Vagina (tissue), 2 donors: ENCODE data around the gene OSTN. TPM values are rescaled to one million over a fixed set of nuclear protein-coding genes. Genes with fewer than 3 reads are reported as not detected.

Experiments
- DNase-seq, 2 donors: peaks; one replicate each; pipeline ENCODE4 v3.0.0-alpha.2; 2017; ENCODE audit errors: extremely low spot score in 2 of 2
- H3K27ac ChIP-seq: fragments of 200-600 bp; sonication (generic); one replicate; pipeline ENCODE4 v1.5.1; 2019
- H3K27me3 ChIP-seq: fragments of 200-600 bp; sonication (generic); one replicate; pipeline ENCODE4 v1.5.1; 2019
- H3K36me3 ChIP-seq, 2 donors: fragments of 200-600 bp; sonication (generic); one replicate each; pipeline ENCODE4 v1.5.1; 2017 to 2019
- H3K4me1 ChIP-seq: fragments of 200-600 bp; sonication (generic); one replicate; pipeline ENCODE4 v1.5.1; 2019
- H3K4me3 ChIP-seq, 2 donors: fragments of 200-600 bp; sonication (generic); 1 replicate in 1 of 2; 2 replicates in 1 of 2; pipeline ENCODE4 v1.5.1; 2016 to 2019
- H3K9me3 ChIP-seq: fragments of 200-600 bp; sonication (generic); one replicate; pipeline ENCODE4 v1.5.1; 2019
- POLR2A ChIP-seq, 2 donors: fragments of 450-650 bp; IDR thresholded peaks; one replicate each; pipeline ENCODE4 v1.6.1; 2017; ENCODE audit warnings: antibody characterized with exemption in 2 of 2, mild to moderate bottlenecking in 2 of 2, moderate library complexity in 2 of 2
- POLR2AphosphoS5 ChIP-seq, 2 donors: sonication (generic); formaldehyde crosslinking; IDR thresholded peaks; one replicate each; pipeline ENCODE4 v1.9.0; 2017; ENCODE audit warnings: antibody characterized with exemption in 2 of 2, mild to moderate bottlenecking in 2 of 2, low read depth in 1 of 2; ENCODE audit not compliant: insufficient read depth in 1 of 2
- intact Hi-C: fragments of 100-400 bp; cut with DNase I; formaldehyde crosslinking; loops from one replicate; pipeline ENCODE4 v1.15.1; 2023
- total RNA-seq: library from RNA; depleted of rRNA; stranded (reverse); fragments of >200 nt; gene quantifications from one replicate; pipeline ENCODE4 v1.2.3, GENCODE V29; 2016
- TF ChIP-seq, protein P1 (sequence below), 3 experiments: fragments of 450-650 bp in 2 of 3; fragments of 200-600 bp in 1 of 3; sonication (generic) in 1 of 3; IDR thresholded peaks; one replicate each; pipeline ENCODE4 v1.5.1; 2017 to 2019; ENCODE audit warnings: antibody characterized with exemption in 3 of 3, mild to moderate bottlenecking in 2 of 3, moderate library complexity in 2 of 3

OSTN gene
- total RNA-seq, 1 donor from 2014 or later: not detected

DNA sequence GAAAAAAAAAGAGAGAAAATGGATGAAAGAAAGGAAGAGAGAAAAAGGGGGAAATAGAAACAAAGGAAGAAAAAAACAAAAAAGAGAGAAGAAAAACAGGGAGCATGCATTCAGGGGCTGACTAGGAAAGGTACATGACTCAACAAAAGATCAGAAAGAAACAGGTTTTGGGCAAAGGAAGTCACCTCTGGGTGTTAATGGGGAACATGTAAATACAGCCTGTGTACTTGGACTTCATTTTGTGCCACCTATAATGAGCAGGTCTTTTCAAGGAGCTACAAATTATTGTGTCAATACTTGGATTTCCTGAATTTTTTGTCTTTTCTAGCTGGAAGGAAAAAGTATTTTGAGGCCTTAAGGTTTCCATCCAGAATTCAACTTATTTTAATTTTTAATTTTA lies 76.7 kb downstream of the OSTN start:
- TF ChIP-seq POLR2A (IDR thresholded peaks at IDR 0.05) (no peak), POLR2AphosphoS5 (IDR thresholded peaks at IDR 0.05; ENCODE audit: insufficient read depth in 1 of 2, low read depth in 1 of 2) (no peak)
- TF ChIP-seq, protein P1, sequence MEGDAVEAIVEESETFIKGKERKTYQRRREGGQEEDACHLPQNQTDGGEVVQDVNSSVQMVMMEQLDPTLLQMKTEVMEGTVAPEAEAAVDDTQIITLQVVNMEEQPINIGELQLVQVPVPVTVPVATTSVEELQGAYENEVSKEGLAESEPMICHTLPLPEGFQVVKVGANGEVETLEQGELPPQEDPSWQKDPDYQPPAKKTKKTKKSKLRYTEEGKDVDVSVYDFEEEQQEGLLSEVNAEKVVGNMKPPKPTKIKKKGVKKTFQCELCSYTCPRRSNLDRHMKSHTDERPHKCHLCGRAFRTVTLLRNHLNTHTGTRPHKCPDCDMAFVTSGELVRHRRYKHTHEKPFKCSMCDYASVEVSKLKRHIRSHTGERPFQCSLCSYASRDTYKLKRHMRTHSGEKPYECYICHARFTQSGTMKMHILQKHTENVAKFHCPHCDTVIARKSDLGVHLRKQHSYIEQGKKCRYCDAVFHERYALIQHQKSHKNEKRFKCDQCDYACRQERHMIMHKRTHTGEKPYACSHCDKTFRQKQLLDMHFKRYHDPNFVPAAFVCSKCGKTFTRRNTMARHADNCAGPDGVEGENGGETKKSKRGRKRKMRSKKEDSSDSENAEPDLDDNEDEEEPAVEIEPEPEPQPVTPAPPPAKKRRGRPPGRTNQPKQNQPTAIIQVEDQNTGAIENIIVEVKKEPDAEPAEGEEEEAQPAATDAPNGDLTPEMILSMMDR (IDR thresholded peaks at IDR 0.05): no peak
- Histone ChIP-seq H3K27me3 (no peaks in the 10 kb centered on the region), H3K36me3 (no peaks in the 10 kb centered on the region), H3K4me3 (no peak overlapping the region), H3K9me3 (no peaks in the 10 kb centered on the region), H3K27ac (no peak overlapping the region), H3K4me1 (peaks cover 2% of the 10 kb centered on the region)
- DNase-seq: no peak
- intact Hi-C loops: no loop called here

DNA sequence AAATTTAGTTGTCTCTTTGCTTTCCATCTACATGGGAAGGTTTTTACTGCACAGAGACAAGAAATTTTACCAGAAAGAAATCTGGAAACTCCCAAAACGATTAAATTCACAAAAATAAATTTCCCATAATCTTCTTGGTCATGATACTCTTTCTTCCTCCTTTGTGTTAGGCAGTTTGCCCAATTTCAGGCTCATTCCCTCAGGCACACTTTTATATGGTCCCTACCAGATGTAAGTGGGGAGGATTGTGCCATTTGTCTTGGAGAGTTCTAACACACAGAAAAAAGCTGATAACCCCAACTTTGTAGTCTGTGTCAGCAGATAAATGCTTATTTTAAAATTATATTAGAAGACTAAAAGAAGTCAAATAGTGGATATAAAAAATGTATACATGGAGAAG lies 81.1 kb downstream of the OSTN start:
- Histone ChIP-seq H3K9me3 (no peaks in the 10 kb centered on the region), H3K4me3 (no peak overlapping the region), H3K36me3 (no peaks in the 10 kb centered on the region), H3K27me3 (no peaks in the 10 kb centered on the region), H3K27ac (no peak overlapping the region), H3K4me1 (peaks cover 13% of the 10 kb centered on the region)
- no peak for DNase-seq
- intact Hi-C loops: no loop called here
- TF ChIP-seq POLR2A (IDR thresholded peaks at IDR 0.05) (no peak), POLR2AphosphoS5 (IDR thresholded peaks at IDR 0.05; ENCODE audit: insufficient read depth in 1 of 2, low read depth in 1 of 2) (no peak)
- TF ChIP-seq, protein P1 (IDR thresholded peaks at IDR 0.05): no peak

DNA sequence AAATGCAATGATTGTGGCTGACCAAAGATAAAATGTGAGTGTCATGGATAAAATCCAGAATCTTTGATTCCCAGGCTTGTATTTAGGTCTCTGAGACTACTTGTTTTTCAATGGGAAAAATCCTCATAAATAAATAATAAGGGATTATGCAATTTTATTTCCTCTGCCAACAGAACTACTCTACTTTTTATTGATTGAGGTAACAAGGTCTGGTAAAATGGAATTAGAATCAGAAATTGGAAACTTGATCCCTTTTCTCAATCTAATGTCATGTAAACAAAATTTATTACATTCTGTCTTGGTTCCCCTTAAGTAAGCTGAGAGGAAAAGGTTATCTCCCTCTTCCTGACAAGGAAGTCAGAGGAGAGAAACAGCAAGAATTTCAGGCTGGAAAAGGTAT lies 81.8 kb downstream of the OSTN start:
- TF ChIP-seq POLR2A (IDR thresholded peaks at IDR 0.05) (no peak), POLR2AphosphoS5 (IDR thresholded peaks at IDR 0.05; ENCODE audit: insufficient read depth in 1 of 2, low read depth in 1 of 2) (no peak)
- TF ChIP-seq, protein P1 (IDR thresholded peaks at IDR 0.05): no peak
- Histone ChIP-seq H3K9me3 (no peaks in the 10 kb centered on the region), H3K4me3 (no peak overlapping the region), H3K27me3 (no peaks in the 10 kb centered on the region), H3K36me3 (no peaks in the 10 kb centered on the region), H3K27ac (no peak overlapping the region), H3K4me1 (peaks cover 13% of the 10 kb centered on the region)
- intact Hi-C loops: no loop called here
- DNase-seq: no peak

DNA sequence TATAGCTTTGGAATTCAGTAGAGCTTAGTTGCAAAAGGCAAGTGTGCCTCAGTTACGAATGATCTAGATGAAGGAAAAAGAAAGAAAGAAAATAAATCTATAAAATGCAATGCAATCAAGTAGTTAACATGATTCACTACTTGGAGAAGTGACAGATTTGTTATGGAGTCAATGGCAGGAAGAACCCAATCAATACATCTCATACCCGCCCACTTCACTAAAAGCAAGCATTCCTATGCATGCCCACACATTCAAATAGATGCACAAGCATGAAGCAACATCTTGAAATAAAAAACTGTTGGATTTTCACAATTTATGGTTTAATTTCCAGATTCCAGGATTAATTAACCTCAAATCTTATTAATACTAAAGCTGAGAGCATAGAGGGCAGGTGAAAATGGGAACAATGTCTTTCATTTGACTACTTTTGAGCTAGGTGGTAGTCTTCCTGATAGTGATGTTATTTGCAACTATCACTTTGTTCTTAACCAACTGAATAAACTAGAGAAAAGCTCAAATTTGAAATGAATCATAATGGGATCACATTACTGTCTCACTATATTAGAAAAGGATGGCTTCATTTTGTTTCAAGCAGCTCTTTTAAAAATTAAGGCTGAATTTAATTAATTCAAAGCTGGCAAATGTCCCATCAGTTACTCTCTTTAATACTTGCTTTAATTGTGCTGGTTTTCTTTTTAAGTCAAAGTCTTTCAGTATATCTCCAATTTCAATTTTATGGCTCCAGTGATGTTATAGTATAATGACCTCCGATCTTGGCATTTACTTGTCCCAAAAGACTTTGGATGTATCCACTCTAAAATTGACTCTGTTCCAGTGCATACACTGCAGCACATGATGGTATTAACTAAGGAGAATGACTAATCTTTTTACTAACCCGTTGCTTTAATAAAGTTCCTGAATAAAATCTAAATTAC lies 83.5 kb downstream of the OSTN start:
- DNase-seq: no peak
- Histone ChIP-seq H3K9me3 (no peaks in the 10 kb centered on the region), H3K27me3 (no peaks in the 10 kb centered on the region), H3K4me1 (peaks cover 13% of the 10 kb centered on the region), H3K4me3 (no peak overlapping the region), H3K36me3 (no peaks in the 10 kb centered on the region), H3K27ac (no peak overlapping the region)
- TF ChIP-seq, protein P1 (IDR thresholded peaks at IDR 0.05): no peak
- TF ChIP-seq POLR2AphosphoS5 (IDR thresholded peaks at IDR 0.05; ENCODE audit: insufficient read depth in 1 of 2, low read depth in 1 of 2) (no peak), POLR2A (IDR thresholded peaks at IDR 0.05) (no peak)
- intact Hi-C loops: loop anchor here (1.0 kb wide), 1 partner anchor 18 kb away; no protein-coding TSS in a partner anchor

DNA sequence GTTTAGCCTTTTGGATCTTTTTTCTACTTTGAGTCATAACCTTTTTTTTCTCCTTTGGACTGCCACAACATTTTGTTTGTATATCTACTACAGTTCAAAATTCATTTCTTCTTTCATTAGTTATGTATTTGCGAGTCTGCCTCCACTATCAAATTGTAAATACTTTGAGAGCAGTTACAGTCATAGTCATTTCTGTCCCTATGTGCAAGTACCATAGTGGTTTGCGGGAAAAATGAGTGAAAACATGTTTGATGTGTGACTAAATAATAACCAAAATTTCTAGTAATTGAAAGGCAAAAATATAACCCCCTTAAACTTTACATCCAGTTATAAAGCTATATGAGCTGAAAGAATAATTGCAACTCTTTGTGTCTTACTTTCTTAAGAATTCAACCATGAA lies 84.4 kb downstream of the OSTN start:
- H3K4me1 ChIP-seq: peaks cover 13% of the 10 kb centered on the region
- no peak for DNase-seq
- H3K27ac ChIP-seq: no peak overlapping the region
- H3K36me3 ChIP-seq: no peaks in the 10 kb centered on the region
- TF ChIP-seq POLR2A (IDR thresholded peaks at IDR 0.05): no peak
- TF ChIP-seq POLR2AphosphoS5 (IDR thresholded peaks at IDR 0.05; ENCODE audit: insufficient read depth in 1 of 2, low read depth in 1 of 2): no peak
- TF ChIP-seq, protein P1 (IDR thresholded peaks at IDR 0.05): no peak
- no peaks in the 10 kb centered on the region for H3K27me3 ChIP-seq
- H3K4me3 ChIP-seq: no peak overlapping the region
- no peaks in the 10 kb centered on the region for H3K9me3 ChIP-seq
- intact Hi-C loops: loop anchor here (1.0 kb wide), 1 partner anchor 17 kb away; no protein-coding TSS in a partner anchor
